Fibroblast of the conjunctiva (primary cell): Measurements from ENCODE around the gene SLC8A2.

Experiments
- DNase-seq: peaks from one replicate; pipeline ENCODE4 v3.0.0-alpha.2; 2010; ENCODE audit warnings: low read depth

Gene SLC8A2, protein sequence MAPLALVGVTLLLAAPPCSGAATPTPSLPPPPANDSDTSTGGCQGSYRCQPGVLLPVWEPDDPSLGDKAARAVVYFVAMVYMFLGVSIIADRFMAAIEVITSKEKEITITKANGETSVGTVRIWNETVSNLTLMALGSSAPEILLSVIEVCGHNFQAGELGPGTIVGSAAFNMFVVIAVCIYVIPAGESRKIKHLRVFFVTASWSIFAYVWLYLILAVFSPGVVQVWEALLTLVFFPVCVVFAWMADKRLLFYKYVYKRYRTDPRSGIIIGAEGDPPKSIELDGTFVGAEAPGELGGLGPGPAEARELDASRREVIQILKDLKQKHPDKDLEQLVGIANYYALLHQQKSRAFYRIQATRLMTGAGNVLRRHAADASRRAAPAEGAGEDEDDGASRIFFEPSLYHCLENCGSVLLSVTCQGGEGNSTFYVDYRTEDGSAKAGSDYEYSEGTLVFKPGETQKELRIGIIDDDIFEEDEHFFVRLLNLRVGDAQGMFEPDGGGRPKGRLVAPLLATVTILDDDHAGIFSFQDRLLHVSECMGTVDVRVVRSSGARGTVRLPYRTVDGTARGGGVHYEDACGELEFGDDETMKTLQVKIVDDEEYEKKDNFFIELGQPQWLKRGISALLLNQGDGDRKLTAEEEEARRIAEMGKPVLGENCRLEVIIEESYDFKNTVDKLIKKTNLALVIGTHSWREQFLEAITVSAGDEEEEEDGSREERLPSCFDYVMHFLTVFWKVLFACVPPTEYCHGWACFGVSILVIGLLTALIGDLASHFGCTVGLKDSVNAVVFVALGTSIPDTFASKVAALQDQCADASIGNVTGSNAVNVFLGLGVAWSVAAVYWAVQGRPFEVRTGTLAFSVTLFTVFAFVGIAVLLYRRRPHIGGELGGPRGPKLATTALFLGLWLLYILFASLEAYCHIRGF

DNA sequence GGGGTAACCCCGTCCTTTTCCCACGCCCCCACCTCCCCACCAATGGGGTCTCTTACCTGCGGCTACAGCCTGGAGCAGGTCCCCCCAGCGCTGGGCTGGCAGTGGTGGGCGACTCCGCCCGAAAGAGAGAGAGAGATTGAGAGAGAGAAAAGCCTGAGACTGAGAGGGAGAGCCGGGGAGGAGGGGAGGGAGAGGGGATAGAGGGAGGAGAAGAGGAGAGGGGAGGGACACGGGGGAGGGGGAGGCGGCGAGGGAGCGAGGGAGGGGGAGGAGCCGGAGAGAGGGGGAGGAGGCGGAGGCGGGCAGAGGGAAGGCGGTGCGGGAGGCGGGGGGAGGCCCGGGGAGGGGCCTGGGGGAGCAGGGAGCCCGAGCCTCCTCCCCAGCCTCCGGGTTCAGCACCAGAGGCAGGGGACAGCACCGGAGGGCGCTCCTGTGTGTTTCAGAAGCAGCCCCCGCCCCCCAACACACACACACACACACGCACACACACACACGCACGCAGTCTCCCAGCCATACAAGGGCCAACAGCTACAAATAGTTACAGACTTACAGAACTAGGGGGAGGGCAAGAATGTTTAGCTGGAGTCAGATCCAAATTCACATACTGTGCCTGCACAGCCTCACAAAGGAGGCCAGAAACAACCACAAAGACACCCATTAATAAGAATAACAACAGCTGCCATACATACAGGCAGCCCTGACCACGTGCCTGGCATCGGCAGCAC, at the start of gene SLC8A2:
SLC8A2 (minus strand) TSS at position 161 of the 725 bp plus-strand sequence. CDS start 5,490 bp downstream, outside the sequence.
- peak; percentile 31 for DNase-seq

DNA sequence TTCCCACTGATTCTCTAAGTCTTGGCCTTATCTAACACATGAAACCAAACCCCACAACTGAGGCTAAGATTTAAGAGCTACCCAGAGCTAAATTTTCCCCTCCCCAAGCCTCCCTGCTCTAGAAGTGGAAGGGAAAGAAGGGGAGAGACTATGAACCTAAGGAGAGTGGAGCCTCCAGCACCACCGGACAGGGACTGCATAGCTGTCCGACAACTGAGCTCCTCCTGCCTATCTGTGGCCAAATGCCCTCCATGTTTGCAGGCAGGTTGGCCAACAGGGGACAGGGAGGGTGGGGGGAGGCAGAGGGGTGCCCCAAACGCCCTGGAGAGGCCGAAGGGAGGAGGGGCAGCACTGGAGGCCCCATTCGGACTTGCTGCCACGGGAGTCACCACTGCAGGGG, 49.1 kb upstream of the SLC8A2 start:
- DNase-seq: no peak

DNA sequence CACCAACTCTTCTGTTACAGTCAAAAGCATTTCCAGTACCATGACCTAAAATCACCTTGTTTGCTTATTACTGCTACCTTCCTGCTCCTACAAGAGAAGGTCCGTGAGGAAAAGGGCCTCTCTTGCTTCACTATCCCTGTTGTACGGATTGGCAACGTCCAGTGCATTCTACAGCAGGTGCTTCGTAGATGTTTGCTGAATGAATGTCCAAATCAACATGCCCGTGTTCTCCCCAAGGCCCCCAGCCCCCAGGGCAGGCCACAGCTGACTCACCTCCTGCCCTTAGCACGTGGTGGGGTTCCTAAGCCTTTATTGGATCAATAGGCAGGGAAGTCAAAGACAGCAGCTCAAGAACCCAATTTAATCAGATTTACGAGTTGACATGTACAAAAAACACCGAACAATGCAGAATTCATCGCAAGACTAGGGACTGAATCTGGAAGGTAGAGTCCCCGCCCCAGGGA, 48.7 kb upstream of the SLC8A2 start:
- no peak for DNase-seq

DNA sequence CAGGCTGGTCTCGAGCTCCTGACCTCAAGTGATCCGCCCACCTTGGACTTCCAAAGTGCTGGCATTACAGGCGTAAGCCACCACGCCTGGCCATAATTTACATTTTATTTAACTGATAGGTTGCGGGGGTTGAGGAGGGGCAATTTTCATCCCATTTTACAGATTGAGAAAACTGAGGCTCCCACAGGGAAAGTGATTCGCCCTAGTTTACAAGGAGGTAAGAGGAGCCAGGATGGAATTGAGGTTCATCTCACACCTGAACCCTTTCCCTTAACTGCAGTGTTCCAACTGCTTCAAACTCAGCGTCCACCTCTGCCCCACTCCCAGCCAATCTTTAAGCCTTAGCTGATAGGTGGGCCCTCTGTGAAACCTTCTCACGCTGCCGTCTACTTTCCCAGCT, 47.2 kb upstream of the SLC8A2 start:
- no peak for DNase-seq

DNA sequence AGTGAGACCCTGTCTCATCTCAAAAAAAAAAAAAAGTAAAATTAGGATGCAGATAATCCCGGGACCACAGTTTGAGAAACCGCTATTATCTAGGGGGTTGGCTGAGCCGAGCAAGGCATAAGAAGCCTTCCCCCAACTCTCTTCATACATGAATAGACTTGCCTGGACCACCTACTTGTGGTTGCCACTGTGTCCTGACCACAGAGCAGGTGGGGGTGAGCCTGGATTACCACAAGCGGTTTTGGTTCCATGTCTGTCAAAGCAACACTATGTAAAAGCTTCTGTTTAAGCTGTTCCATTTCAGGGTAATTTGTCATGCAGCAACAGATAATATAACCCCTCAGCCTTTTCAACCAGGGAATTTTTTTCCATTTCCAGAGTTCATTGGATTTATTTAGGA, 46.4 kb upstream of the SLC8A2 start:
- DNase-seq: no peak

DNA sequence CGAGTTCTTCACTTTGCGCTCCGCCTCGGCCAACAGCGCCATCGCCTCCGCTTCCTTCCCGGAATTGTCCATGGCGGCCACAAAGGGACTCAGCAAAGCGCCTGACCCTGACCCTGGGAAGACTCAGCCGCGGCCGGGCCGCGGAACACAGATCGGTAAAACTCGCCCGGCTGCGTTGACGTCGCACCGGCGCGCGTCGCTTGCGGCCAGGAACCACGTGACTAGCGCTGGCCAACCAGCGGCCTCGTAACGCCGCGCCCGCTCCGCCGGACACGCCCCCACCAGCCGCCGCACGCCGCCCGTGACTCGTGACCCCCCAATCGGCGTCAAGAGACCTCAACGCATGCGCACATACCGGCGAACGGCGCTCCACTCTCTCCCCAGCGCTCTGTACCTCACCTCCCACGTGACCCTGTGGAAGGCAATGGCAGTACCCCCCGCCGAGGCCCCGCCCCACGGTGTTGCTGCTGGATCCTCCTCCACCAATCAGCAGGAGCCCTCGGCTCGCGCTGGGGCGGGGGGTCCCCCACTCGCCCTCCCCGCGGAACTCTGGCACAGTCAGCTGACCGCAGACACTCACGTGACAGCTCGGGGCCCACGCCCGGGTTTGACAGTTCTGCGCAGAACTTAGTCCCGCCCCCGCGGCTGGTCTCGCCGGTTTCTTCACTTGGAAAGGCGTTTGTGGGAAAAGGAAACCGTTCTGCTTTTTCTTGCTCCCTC, 43.3 kb upstream of the SLC8A2 start, which contains the start of gene NAPA:
NAPA (minus strand) TSS at position 195 of the 720 bp plus-strand sequence; CDS start at position 72, 123 bp downstream.
- peak; percentile 100 for DNase-seq

DNA sequence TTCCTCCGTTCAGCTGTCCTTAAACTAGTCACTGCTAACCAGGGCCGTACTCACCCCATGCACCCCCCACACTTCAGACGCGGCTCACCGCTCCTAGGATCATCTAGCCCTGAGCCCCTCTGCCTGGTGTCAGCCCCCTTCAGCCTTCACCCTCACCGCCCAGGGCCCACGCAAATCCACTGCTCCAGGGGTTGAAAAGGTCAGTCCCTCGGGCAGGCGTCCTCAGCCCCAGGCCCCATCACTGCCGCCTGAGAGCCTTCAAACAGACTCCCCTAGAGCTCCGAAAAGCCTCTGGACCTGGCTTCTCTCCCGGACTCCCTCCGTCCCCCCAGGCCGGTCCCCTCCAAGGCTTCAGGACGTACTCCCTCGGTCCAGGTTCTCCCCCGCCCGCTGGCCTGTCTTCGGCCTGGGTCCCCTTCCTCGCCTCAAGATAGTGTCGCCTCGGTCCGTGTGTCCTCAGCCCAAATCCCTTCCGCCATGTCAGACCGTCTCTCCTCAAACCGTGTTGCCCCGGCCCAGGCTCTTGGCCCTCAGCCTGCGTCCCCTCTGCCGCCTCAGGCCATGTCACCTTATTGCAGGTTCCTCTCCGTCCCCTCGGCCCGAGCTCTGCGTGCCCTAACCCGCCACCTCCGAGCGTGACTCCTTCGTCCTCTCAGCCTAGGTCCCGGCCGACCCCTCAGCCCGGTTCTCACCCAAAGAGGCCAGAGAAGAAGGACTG, 42.6 kb upstream of the SLC8A2 start:
- DNase-seq: no peak

DNA sequence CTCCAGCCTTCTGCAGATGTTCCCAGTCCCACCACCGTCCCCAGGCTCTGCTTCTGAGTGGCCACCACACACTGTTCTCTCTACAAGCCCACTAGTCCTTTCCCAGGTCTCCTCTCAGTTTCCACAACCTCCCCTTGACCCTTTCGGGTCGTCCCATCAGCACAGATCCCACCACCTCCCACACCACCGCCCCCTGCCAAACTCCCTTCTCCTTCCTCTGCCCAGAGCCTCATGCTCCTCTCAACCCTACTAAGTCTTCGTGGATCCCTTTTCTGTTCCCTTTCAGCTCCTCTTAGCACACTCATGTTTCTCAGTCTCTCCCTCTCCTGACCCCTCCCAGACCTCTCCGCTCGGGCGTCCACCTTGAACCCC, 41.2 kb upstream of the SLC8A2 start:
- DNase-seq: no peak

DNA sequence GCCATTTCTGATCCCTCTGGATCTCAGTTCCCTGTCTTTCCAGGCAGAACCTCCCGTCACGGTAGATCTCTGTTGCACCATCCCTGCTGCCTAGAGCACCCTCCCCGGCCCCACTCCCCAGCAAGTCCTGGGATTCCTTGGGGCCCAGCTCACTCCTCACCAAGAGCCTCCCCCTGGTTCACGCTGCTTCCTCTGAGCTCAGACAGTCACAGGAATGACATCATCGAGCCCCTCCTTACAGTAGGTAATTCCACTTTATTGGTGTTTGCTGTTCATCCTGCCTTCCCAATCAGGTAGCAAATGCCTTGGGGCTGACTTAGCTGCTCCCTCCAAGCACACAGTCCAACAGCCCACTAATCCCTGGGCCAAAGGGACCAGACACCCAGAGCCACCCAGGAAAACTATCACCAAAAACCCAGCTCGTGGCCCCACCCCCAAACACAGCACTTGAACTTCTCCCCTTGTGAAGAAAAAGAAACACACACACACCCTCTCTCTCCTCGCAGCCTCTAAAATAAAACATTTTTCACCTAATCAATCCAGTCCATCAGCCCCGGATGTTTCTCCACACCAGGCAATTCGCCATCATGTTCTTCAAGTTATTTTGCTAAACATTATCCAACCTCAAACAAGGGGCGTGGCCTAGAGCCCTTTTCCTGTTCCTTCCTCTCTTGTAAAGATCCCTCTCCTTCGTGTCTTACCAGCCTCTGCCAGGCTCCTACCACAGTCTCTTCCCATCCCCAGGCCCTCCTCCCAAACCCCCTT, 40.7 kb upstream of the SLC8A2 start:
- DNase-seq: peak; percentile 30

DNA sequence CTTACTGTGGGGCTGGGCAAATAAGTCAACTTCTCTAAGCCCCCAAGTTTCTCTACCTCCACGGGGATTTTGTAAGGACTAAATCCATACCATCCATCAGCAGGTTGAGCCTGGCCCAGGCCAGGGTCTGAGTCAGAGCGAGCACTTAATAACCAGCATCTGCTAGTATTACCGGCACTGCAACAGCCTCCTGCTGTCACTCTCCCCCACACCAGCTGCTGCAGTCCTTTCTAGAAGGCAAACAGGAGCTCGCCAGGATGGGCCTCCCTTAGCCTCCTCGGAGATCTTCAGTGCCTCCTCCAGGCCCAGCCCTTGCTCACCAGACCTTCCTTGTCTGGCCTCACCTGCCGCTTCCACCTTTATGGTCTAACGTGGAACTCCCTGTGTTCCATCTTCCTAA, 40.0 kb upstream of the SLC8A2 start:
- peak; percentile 20 for DNase-seq

DNA sequence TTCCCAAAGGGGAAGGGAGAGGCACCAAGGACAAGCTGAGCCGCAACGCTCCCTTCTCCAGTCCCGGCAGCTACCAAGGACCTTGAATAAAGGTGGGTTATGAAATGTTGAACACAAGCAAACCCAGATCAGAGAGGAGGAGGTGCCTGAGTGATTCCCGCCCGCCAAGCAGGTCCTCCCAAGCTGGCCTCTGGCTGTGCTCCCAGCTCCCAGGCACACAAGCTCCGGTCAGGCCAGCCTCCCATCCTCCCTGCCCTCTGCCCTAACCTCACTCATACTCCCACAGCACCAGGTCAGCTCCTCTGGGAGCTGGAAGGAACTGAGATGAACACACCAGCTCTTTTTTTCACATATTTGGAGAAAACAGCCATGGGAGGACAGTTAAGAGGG, 39.4 kb upstream of the SLC8A2 start:
- DNase-seq: no peak

DNA sequence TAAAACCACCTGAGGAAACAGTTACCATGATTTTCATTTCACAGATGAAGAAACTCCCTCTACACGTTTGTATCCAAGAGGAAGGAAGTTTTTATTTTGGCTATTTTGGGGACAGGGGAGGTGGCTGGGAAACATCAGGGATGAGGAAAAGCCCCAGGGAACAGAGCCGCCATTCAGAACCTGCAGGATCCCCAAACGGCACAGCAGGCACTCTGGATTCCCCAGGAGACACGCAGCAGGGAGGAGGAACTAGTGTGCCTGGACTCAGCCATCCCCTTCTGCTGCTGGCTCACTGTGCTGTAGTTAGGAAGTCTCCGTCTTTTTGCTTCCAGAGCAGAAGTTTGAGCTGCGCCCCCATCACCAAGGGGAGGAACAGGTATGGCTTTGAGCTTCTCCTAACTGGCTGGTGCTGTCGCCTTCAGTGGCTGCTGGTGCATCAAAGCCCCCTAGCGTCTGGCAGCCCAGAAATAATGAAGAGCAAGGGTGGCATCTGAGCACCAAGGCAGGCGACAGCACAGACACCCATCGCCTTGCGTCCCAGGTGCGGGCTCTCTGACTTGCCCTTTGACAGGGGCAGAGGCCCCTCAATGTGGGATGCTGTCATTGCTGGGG, 38.9 kb upstream of the SLC8A2 start:
- DNase-seq: no peak

DNA sequence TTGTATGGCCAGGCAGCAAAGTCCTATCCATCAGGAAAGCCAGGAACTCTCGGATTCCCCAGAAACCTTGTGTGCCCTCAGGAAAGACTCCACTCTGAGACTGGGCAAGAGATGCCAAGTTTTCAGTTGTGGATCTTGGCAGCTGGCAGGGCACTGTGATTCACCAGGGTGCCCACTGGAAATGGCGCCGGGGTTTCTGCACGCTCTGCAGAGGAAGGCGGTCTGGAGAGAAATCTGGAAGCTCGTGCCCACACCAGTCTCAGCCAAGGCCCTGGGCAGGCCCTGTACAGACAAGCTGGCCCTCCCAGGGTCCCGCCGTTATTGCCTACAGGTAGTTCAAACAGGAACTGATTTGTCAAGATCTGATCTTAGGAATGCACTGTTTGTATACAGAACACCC, 38.3 kb upstream of the SLC8A2 start:
- no peak for DNase-seq

DNA sequence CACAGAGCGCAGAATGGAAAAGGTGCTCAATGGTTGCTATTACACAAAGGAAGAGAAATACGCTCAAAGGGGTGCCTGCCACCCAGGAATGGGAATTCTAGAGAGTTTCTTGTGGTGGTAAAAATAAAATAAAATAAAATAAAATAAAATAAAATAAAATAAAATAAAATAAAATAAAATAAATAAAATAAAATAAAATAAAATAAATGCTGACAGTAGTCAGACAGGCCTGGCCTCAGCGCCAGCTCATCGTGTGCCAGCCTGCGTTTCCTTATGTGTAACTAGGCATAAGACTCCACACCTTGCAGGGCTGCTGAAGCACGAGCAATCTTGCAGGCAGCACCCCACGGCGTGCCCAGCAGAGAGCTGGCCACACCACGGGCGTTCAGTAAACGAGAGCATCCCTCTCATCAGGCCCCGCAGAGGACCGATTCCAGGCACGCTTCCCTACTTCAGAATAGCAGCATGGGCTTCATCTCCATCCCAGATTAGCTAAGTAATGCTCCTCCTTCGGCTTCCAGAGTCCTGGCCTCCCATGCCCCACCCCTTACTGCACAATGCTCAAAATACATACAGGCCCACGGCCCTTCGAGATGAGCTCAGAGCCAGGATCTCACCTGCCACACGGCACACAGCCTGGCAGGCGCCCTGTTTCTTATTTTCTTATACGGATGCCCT, 37.6 kb upstream of the SLC8A2 start:
- DNase-seq: no peak

DNA sequence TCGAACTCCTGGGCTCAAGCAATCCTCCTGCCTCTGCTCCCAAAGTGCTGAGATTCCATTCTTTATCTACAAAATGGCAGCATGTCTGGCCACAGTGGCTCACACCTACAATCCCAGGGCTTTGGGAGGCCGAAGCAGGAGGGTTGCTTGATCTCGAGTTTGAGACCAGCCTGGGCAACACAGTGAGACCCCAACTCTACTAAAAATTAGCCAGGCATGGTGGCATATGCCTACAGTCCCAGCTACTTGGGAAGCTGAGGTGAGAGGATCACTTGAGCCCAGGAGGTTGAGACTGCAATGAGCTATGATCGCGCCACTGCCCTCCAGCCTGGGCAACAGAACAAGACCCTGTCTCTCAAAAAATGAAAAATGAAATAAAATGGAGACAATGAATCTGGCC, 37.0 kb upstream of the SLC8A2 start:
- no peak for DNase-seq

DNA sequence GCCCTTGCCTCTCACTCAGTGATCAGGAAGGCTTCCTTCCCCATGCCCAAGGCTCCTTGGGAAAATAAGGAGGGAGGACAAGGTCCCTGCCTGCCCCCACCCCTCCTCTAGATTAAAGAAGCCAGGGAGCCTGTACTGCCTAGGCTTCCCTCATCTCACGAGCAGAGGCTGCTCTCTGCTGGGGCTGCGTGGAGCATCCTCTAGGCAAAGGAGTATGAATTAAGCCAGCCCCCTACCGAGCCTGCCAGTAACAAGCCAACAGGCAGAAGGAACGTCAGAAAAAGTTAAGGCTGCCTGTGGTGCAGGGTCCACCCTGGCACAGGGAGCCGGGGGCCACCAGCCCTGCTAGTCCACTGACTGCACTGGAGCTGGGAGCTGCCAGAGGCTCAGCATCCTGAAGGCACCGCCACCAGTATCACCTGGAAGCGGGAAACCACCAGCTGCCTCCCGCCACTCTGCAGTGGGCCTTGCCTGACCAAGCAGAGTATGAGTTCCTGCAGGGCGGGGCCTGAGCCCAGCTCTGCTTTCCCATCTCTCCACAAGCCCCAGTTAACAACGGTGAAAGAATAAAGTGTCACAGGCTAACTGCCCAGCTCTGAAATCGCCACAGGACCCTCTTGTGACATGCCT, 36.3 kb upstream of the SLC8A2 start:
- no peak for DNase-seq

DNA sequence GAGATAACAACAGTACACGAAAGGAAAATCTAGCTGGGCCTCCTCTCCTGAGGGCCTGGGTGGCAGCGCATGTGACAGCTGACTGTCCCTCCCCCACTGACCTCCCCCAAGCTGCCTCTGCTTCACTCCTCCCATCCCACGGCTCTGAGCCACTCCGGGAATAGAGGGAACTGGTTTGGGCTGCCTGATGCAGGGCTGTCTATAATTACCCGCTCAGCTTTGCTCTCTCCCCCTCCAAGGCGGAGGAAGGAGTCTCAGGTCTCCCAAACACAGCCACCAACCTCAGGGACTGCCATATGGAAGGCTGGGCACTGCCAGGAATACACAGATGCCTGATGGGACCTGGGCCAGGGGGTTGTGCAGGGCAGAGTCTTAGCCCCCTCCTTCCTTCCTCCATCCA, 35.3 kb upstream of the SLC8A2 start:
- DNase-seq: no peak

DNA sequence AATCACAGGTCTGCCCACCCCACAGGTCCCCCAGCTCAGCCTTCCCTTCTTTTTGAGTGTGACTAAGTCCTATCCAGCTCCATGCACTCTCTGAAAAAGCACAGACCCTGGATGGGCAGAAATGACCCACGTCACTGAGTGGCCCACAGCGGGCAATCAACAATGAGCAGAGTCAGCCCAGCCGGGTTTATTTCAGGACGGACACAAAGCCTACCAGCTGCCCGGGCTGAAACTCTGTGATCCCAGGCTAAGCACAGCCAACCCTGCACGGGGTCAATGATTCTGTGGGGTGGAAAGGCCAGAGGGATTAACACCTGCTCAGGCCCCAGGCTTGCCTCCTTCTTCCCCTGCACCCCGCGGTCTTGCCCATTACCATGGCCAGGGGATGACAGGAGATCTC, 34.8 kb upstream of the SLC8A2 start:
- no peak for DNase-seq

DNA sequence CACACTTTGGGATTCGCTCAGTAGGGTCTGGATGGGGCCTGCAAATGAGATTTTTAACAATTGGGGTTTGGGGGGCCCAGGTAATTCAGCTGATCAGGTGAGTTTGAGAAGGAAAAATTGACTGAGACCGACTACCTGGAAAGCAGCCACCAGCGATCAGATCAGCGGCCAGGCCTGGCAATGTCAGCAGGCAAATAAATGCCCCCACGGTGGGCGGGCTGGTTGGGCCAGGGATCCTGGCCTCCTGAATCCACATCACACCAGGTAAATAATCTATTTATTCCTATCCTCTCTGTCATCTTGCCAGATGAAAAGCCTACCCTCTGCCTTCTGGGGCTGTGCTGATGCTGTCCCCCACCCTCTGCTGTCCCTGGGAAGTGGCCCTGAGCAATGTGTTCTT, 33.8 kb upstream of the SLC8A2 start:
- no peak for DNase-seq
